Keratinocyte (primary cell): Measurements from ENCODE around the gene MROH2A.

Source experiments
- EZH2 ChIP-seq: IDR thresholded peaks from one replicate; pipeline ENCODE4 v1.6.1; 2012; ENCODE audit warnings: inconsistent platforms, mild to moderate bottlenecking, low read length, moderate library complexity
- TF ChIP-seq, protein P1 (sequence below), 3 experiments: IDR thresholded peaks in 1 of 3; conservative IDR thresholded peaks in 1 of 3; optimal IDR thresholded peaks in 1 of 3; 2 replicates in 2 of 3; 3 replicates in 1 of 3; pipeline versions ENCODE3 to v1.5.1; 2011; ENCODE audit warnings: low read length in 3 of 3, mild to moderate bottlenecking in 3 of 3, moderate library complexity in 2 of 3, control low read depth in 1 of 3, inconsistent platforms in 1 of 3; ENCODE audit not compliant: insufficient read depth in 2 of 3; ENCODE audit errors: extremely low read depth in 1 of 3

DNA sequence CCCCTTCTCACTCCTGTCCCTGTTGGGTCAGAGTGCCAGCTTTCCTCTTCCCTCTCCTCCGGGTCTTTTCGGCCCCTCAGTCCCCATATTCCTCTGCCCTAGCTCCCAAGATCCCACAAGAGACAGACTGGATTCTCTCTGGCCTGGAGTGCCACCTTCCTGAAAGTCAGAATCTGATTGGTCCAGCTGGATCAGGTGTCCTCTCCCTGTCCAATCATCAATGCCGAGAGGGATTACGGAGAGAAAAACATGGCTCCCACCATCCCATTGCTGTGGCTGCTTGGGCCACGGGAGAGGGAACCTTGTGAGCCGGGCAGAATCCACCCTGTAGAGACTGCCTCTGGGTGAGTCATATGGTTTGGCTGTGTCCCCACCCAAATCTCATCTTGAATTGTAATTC lies 2.7 kb upstream of the MROH2A start:
- TF ChIP-seq, protein P1, sequence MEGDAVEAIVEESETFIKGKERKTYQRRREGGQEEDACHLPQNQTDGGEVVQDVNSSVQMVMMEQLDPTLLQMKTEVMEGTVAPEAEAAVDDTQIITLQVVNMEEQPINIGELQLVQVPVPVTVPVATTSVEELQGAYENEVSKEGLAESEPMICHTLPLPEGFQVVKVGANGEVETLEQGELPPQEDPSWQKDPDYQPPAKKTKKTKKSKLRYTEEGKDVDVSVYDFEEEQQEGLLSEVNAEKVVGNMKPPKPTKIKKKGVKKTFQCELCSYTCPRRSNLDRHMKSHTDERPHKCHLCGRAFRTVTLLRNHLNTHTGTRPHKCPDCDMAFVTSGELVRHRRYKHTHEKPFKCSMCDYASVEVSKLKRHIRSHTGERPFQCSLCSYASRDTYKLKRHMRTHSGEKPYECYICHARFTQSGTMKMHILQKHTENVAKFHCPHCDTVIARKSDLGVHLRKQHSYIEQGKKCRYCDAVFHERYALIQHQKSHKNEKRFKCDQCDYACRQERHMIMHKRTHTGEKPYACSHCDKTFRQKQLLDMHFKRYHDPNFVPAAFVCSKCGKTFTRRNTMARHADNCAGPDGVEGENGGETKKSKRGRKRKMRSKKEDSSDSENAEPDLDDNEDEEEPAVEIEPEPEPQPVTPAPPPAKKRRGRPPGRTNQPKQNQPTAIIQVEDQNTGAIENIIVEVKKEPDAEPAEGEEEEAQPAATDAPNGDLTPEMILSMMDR (optimal IDR thresholded peaks at IDR 0.05 in 1 of 3, IDR thresholded peaks at IDR 0.05 in 1 of 3, conservative IDR thresholded peaks at IDR 0.05 in 1 of 3; ENCODE audit: extremely low read depth in 1 of 3, insufficient read depth in 2 of 3, low read length in 3 of 3), result no peak
- TF ChIP-seq EZH2, result no peak
